Body of pancreas (tissue), 4 donors: ENCODE measurements around the gene SERHL2. TPM values are rescaled to one million over a fixed set of nuclear protein-coding genes. Genes with fewer than 3 reads are reported as not detected.

ENCODE experiments used
- ATAC-seq: fragments of 150-250 bp; one replicate; pipeline ENCODE4 v1.9.1; 2016
- DNase-seq, 4 donors: peaks; one replicate each; pipeline ENCODE4 v3.0.0-alpha.2; 2019
- H3K27ac ChIP-seq, 4 donors: fragments of 200-600 bp; sonication (generic); 1 replicate in 3 of 4; 2 replicates in 1 of 4; pipeline versions ENCODE4 v1.5.1 to v1.6.1; 2016 to 2019; ENCODE audit warnings: mild to moderate bottlenecking in 1 of 4, mixed read lengths in 1 of 4, moderate library complexity in 1 of 4
- H3K27me3 ChIP-seq, 2 donors: fragments of 200-600 bp; sonication (generic); one replicate each; pipeline ENCODE4 v1.6.0; 2016; ENCODE audit warnings: mild to moderate bottlenecking in 1 of 2
- H3K36me3 ChIP-seq, 2 donors: fragments of 200-600 bp; sonication (generic); replicated peaks in 1 of 2; 2 replicates each; pipeline ENCODE4 v1.5.1; 2016; ENCODE audit warnings: low read depth in 2 of 2; ENCODE audit not compliant: insufficient read depth in 1 of 2
- H3K4me1 ChIP-seq: fragments of 200-600 bp; sonication (generic); one replicate; pipeline ENCODE4 v1.6.0; 2016
- H3K4me3 ChIP-seq, 2 donors: fragments of 200-600 bp; sonication (generic); 1 replicate in 1 of 2; 2 replicates in 1 of 2; pipeline ENCODE4 v1.5.1; 2016 to 2019
- H3K9me3 ChIP-seq, 3 donors: fragments of 200-600 bp; sonication (generic); 1 replicate in 2 of 3; 2 replicates in 1 of 3; pipeline ENCODE4 v1.5.1; 2016
- CTCF ChIP-seq, 7 experiments: fragments of 450-650 bp in 4 of 7; fragments of 200-600 bp in 3 of 7; sonication (generic) in 3 of 7; IDR thresholded peaks; one replicate each; pipeline ENCODE4 v1.5.1; 2016 to 2019; ENCODE audit warnings: antibody characterized with exemption in 7 of 7
- POLR2A ChIP-seq, 3 donors: fragments of 450-650 bp; IDR thresholded peaks; one replicate each; pipeline ENCODE4 v1.6.1; 2016; ENCODE audit warnings: antibody characterized with exemption in 3 of 3, mild to moderate bottlenecking in 2 of 3
- WGBS, 2 donors: methylation state at CpG; one replicate each; pipeline ENCODE4 v1.1.5; 2017; 5-methylcytosine and 5-hydroxymethylcytosine counted together
- intact Hi-C: fragments of 100-400 bp; cut with DNase I; formaldehyde crosslinking; loops from one replicate; pipeline ENCODE4 v1.15.1; 2023
- total RNA-seq, 2 donors: library from RNA; depleted of rRNA; stranded (reverse); fragments of >200 nt; gene quantifications; one replicate each; pipeline ENCODE4 v1.1.0, GENCODE V29; 2016

The SERHL2 gene
- total RNA-seq, 2 donors from 2014 or later: 2.6 TPM; not detected in 1

- Histone ChIP-seq H3K4me3 (no peak overlapping the region), H3K9me3 (no peaks in the 10 kb centered on the region), H3K36me3 (no peaks in the 10 kb centered on the region), H3K27ac (peak overlapping the region; percentile 56 to 81 (median 68)), H3K27me3 (no peaks in the 10 kb centered on the region), H3K4me1 (peaks cover 91% of the 10 kb centered on the region)
- peak in 2 of 3 donors; percentile 17 to 29 for TF ChIP-seq POLR2A (IDR thresholded peaks at IDR 0.05)
- TF ChIP-seq CTCF (IDR thresholded peaks at IDR 0.05): no peak
- intact Hi-C loops: no loop called here
- ATAC-seq (peak; percentile 48), DNase-seq (no peak)
- 60 to 68% methylated on average over 11 of the region's 11 CpGs for WGBS, 2 donors
Measured at GRCh38 chr22:42608823-42609361, 55.1 kb downstream of the SERHL2 start.

GRCh38 chr22:42610186-42610585 lies 56.4 kb downstream of the SERHL2 start:
- intact Hi-C loops: no loop called here
- Histone ChIP-seq H3K27ac (peak overlapping the region in 3 of 4 donors; percentile 66 to 81 (median 70)), H3K4me3 (no peak overlapping the region), H3K27me3 (no peaks in the 10 kb centered on the region), H3K4me1 (peaks cover 81% of the 10 kb centered on the region), H3K36me3 (no peaks in the 10 kb centered on the region), H3K9me3 (no peaks in the 10 kb centered on the region)
- DNase-seq (no peak), ATAC-seq (no peak)
- TF ChIP-seq CTCF (IDR thresholded peaks at IDR 0.05): no peak
- no peak for TF ChIP-seq POLR2A (IDR thresholded peaks at IDR 0.05)
- WGBS, 2 donors: 51 to 73% methylated on average over 5 of the region's 5 CpGs

GRCh38 chr22:42611051-42611450 lies 57.3 kb downstream of the SERHL2 start:
- intact Hi-C loops: no loop called here
- no peaks in the 10 kb centered on the region for H3K9me3 ChIP-seq
- WGBS, 2 donors: 69% methylated on average over 1 of the region's 1 CpG
- H3K4me3 ChIP-seq: no peak overlapping the region
- no peaks in the 10 kb centered on the region for H3K36me3 ChIP-seq
- no peaks in the 10 kb centered on the region for H3K27me3 ChIP-seq
- DNase-seq (no peak), ATAC-seq (no peak)
- peak overlapping the region in 1 of 4 donors; percentile 81 for H3K27ac ChIP-seq
- TF ChIP-seq CTCF (IDR thresholded peaks at IDR 0.05) (no peak), POLR2A (IDR thresholded peaks at IDR 0.05) (no peak)
- peaks cover 83% of the 10 kb centered on the region for H3K4me1 ChIP-seq

GRCh38 chr22:42612336-42612735 lies 58.6 kb downstream of the SERHL2 start:
- Histone ChIP-seq H3K9me3 (no peaks in the 10 kb centered on the region), H3K36me3 (no peaks in the 10 kb centered on the region), H3K4me1 (peaks cover 81% of the 10 kb centered on the region), H3K27me3 (no peaks in the 10 kb centered on the region), H3K27ac (peak overlapping the region in 2 of 4 donors; percentile 12 to 98), H3K4me3 (no peak overlapping the region)
- ATAC-seq (no peak), DNase-seq (no peak)
- intact Hi-C loops: no loop called here
- 48 to 51% methylated on average over 5 to 11 of the region's 11 CpGs for WGBS, 2 donors
- TF ChIP-seq CTCF (IDR thresholded peaks at IDR 0.05): no peak
- no peak for TF ChIP-seq POLR2A (IDR thresholded peaks at IDR 0.05)

- Histone ChIP-seq H3K36me3 (no peaks in the 10 kb centered on the region), H3K27me3 (no peaks in the 10 kb centered on the region), H3K4me1 (peaks cover 75% of the 10 kb centered on the region), H3K27ac (peak overlapping the region; percentile 92 to 98 (median 94)), H3K4me3 (peak overlapping the region; percentile 40 to 55), H3K9me3 (no peaks in the 10 kb centered on the region)
- TF ChIP-seq CTCF (IDR thresholded peaks at IDR 0.05) (no peak), POLR2A (IDR thresholded peaks at IDR 0.05) (no peak)
- DNase-seq (no peak), ATAC-seq (no peak)
- WGBS, 2 donors: 0% methylated on average over 9 to 10 of the region's 10 CpGs
- intact Hi-C loops: no loop called here
Measured at GRCh38 chr22:42613872-42614301, 60.1 kb downstream of the SERHL2 start.
